Endothelial cell (in vitro differentiated cells): ENCODE data around the gene ADAMTSL2. TPM values are rescaled to one million over a fixed set of nuclear protein-coding genes. Genes with fewer than 3 reads are reported as not detected.

Experiments used
- DNase-seq: peaks from one replicate; pipeline ENCODE4 v3.0.0; 2021; ENCODE audit warnings: low spot score
- H3K27ac Mint-ChIP-seq: one replicate; pipeline ENCODE4 v1.8.0; 2021; ENCODE audit warnings: mixed read lengths, inconsistent platforms; ENCODE audit not compliant: unreplicated experiment
- H3K27me3 Mint-ChIP-seq: one replicate; pipeline ENCODE4 v1.8.0; 2021; ENCODE audit warnings: mild to moderate bottlenecking, moderate library complexity, mixed read lengths, inconsistent platforms; ENCODE audit not compliant: unreplicated experiment
- H3K36me3 Mint-ChIP-seq: one replicate; pipeline ENCODE4 v1.8.0; 2021; ENCODE audit warnings: mild to moderate bottlenecking, low read depth, mixed read lengths, inconsistent platforms; ENCODE audit not compliant: unreplicated experiment
- H3K4me1 Mint-ChIP-seq: one replicate; pipeline ENCODE4 v1.8.0; 2021; ENCODE audit warnings: mild to moderate bottlenecking, mixed read lengths, inconsistent platforms; ENCODE audit not compliant: unreplicated experiment
- H3K4me3 Mint-ChIP-seq: one replicate; pipeline ENCODE4 v1.8.0; 2021; ENCODE audit warnings: mild to moderate bottlenecking, mixed read lengths, inconsistent platforms; ENCODE audit not compliant: unreplicated experiment
- H3K9me3 Mint-ChIP-seq: one replicate; pipeline ENCODE4 v1.8.0; 2021; ENCODE audit warnings: mixed read lengths, inconsistent platforms; ENCODE audit not compliant: unreplicated experiment
- total RNA-seq: library from RNA; stranded (reverse); fragmentation: NEBNext Ultra II Directional; extraction: Animal tissue kit (Norgen Biotek cat#: 25700); gene quantifications from one replicate; pipeline ENCODE4 v1.2.1, GENCODE V29; 2021; ENCODE audit not compliant: unreplicated experiment
- TF ChIP-seq, protein P1 (sequence below): fragments of 200-600 bp; sonication (generic); IDR thresholded peaks from one replicate; pipeline ENCODE4 v1.5.0; 2021; ENCODE audit warnings: antibody characterized with exemption; ENCODE audit not compliant: unreplicated experiment

Gene ADAMTSL2
- total RNA-seq, 1 donor from 2014 or later = 5.9 TPM

DNA sequence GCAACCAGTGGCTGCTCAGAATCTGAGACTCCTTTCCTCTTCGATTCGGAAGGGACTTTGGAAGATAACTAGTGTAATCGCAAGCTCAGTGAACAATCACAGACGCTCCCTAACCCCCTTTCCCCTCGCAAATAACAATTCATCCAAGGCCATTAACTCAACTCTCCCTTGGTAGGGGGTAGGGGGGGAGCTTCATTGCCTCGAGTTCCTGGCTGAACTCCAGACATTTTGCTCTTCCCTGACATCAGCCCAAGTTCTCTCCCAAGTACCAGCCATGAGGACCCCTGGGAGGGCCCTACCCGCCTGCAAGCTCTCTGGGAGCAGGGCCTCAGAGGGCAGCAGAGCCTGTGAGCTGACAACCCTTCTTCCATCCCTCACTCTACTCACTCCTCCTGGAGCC lies 66.2 kb downstream of the ADAMTSL2 start:
- peaks cover 5% of the 10 kb centered on the region for H3K27me3 Mint-ChIP-seq
- H3K4me1 Mint-ChIP-seq = peaks cover 3% of the 10 kb centered on the region
- H3K9me3 Mint-ChIP-seq = peaks cover 10% of the 10 kb centered on the region

DNA sequence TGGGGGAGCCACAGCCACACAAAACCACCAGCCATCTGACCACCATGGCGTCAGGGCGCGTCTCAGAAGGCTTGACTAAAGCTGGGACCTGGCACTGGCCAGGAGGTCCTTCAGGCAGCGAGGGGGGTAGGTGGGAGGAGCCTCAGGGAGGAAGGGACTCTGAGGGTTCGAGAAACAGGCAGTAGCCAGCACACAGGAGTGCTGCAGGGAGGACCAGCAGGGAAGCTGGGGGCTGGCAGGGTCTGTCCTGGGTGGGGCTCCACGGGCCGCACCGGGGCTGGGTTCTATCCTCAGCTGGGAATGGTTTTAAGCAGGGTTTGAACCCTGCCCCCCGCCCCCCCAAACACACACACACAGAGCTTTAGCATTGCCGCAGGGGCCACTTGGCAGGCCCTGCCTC lies 67.2 kb downstream of the ADAMTSL2 start:
- Mint-ChIP-seq H3K4me3 (no peak overlapping the region), H3K4me1 (peaks cover 3% of the 10 kb centered on the region), H3K9me3 (peaks cover 10% of the 10 kb centered on the region), H3K27ac (no peak overlapping the region), H3K27me3 (peaks cover 3% of the 10 kb centered on the region), H3K36me3 (peaks cover 9% of the 10 kb centered on the region)
- TF ChIP-seq, protein P1, sequence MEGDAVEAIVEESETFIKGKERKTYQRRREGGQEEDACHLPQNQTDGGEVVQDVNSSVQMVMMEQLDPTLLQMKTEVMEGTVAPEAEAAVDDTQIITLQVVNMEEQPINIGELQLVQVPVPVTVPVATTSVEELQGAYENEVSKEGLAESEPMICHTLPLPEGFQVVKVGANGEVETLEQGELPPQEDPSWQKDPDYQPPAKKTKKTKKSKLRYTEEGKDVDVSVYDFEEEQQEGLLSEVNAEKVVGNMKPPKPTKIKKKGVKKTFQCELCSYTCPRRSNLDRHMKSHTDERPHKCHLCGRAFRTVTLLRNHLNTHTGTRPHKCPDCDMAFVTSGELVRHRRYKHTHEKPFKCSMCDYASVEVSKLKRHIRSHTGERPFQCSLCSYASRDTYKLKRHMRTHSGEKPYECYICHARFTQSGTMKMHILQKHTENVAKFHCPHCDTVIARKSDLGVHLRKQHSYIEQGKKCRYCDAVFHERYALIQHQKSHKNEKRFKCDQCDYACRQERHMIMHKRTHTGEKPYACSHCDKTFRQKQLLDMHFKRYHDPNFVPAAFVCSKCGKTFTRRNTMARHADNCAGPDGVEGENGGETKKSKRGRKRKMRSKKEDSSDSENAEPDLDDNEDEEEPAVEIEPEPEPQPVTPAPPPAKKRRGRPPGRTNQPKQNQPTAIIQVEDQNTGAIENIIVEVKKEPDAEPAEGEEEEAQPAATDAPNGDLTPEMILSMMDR = no peak
- no peak for DNase-seq

More for the DNA sequence above, 66.2 kb downstream of the ADAMTSL2 start:
- TF ChIP-seq, protein P1 = no peak
- no peak for DNase-seq
- Mint-ChIP-seq H3K36me3 (peaks cover 9% of the 10 kb centered on the region), H3K27ac (no peak overlapping the region), H3K4me3 (no peak overlapping the region)

DNA sequence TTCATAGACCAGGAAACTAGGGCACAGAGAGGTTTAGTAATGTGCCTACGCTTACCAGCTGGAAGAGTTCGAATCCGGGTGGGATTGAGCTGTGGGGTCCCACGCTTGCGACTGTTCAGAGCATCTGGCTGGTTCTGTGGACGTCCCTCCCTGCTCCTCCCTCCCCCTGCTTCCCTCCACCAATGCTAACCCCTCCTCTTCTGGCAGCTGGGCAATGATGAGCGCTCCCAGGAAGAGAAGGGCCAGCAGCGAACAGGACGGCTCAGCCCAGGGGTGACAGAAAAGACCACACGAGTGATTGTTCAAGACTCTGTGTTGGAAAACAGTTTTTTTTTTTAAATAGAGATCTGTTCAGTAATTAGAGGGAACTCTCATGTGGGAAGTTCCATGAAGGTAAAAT lies 67.8 kb downstream of the ADAMTSL2 start:
- Mint-ChIP-seq H3K9me3 (peaks cover 4% of the 10 kb centered on the region), H3K36me3 (peaks cover 4% of the 10 kb centered on the region), H3K27me3 (peaks cover under 1% of the 10 kb centered on the region), H3K4me1 (peaks cover 3% of the 10 kb centered on the region), H3K27ac (no peak overlapping the region), H3K4me3 (no peak overlapping the region)
- no peak for DNase-seq
- TF ChIP-seq, protein P1 = no peak

DNA sequence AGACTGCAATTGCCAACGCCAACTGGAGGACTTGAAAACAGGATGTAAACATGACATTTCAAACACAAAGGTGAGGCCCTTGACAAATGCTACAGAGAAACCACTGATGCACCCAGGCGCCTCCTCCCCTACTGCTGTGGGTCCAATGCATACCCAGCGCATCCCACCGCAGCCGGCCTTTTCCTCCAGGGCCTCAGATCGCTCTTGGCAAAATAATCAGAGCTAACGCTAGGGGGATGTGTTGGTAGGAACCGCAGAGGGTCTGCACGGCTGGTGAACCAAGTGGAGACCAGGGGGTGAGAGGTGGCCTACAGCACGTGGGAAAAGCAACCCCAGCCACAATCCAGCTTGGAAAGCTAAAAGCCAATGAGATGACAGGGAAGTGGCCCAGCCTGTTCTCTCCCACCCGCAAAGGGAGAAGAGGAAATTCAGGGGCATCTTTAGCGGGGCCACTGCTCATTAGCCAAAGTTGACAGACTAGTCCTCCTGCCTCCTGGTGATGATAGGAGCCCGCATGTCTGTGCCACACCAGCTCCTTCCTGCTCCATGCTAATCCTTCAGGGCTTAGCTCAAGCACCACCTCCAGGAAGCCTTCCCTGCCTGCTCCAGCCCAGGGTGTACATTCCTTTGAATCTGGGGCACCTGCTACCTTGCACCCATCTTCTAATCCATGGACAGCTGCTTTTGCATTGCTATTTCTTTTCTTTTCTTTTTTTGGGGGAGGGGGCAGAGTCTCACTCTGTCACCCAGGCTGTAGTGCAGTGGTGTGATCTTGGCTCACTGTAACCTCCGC lies 68.8 kb downstream of the ADAMTSL2 start:
- no peaks in the 10 kb centered on the region for H3K36me3 Mint-ChIP-seq
- H3K4me3 Mint-ChIP-seq = no peak overlapping the region
- H3K4me1 Mint-ChIP-seq = peaks cover 3% of the 10 kb centered on the region
- H3K27me3 Mint-ChIP-seq = peaks cover 1% of the 10 kb centered on the region
- TF ChIP-seq, protein P1 = no peak
- no peak overlapping the region for H3K27ac Mint-ChIP-seq
- no peaks in the 10 kb centered on the region for H3K9me3 Mint-ChIP-seq
- no peak for DNase-seq

DNA sequence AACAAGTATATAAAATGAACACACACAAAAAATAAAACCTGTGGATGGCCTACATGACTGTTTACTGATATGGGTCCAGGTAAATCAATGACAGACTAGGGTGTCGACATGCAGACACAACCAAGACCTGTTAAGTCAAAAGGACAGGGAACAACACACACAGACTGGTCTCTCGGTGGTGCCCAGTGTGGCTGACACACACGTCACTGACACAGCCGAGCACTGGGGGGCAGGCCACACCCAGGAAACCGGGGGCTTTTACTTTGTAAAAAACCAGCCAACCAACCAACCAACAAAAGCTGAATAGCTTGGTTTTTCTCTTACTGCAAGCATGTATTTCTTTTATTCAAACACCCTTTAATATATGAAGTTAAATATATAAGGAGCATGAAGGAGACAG lies 69.7 kb downstream of the ADAMTSL2 start:
- H3K27ac Mint-ChIP-seq = peak overlapping the region; percentile 48
- no peaks in the 10 kb centered on the region for H3K36me3 Mint-ChIP-seq
- TF ChIP-seq, protein P1 = no peak
- no peak for DNase-seq
- H3K4me1 Mint-ChIP-seq = peaks cover 3% of the 10 kb centered on the region
- no peaks in the 10 kb centered on the region for H3K9me3 Mint-ChIP-seq
- H3K4me3 Mint-ChIP-seq = no peak overlapping the region
- H3K27me3 Mint-ChIP-seq = peaks cover 1% of the 10 kb centered on the region
